IPS-18a (cell line): ENCODE results near the gene SMAP2.

ENCODE experiments used
- H3K27ac ChIP-seq: one replicate; pipeline ENCODE4 v1.5.1; 2013; ENCODE audit warnings: low read length
- H3K27me3 ChIP-seq: one replicate; pipeline ENCODE4 v1.6.1; 2013; ENCODE audit warnings: mild to moderate bottlenecking, low read length; ENCODE audit not compliant: control insufficient read depth, insufficient read depth
- H3K36me3 ChIP-seq: one replicate; pipeline ENCODE4 v1.6.1; 2013; ENCODE audit warnings: low read depth, low read length; ENCODE audit not compliant: control insufficient read depth
- H3K4me1 ChIP-seq: one replicate; pipeline ENCODE4 v1.6.1; 2013; ENCODE audit warnings: low read depth, low read length; ENCODE audit not compliant: control insufficient read depth
- H3K4me3 ChIP-seq: one replicate; pipeline ENCODE4 v1.5.1; 2013; ENCODE audit warnings: low read length
- H3K9ac ChIP-seq: one replicate; pipeline ENCODE4 v1.6.1; 2013; ENCODE audit warnings: mild to moderate bottlenecking, low read length, moderate library complexity
- H3K9me3 ChIP-seq: one replicate; pipeline ENCODE4 v1.6.1; 2013; ENCODE audit warnings: low read depth, low read length; ENCODE audit not compliant: control insufficient read depth

The SMAP2 gene

GRCh38 chr1:40395190-40396175, 22.0 kb downstream of the SMAP2 start:
- H3K9ac ChIP-seq: no peak overlapping the region
- no peaks in the 10 kb centered on the region for H3K9me3 ChIP-seq
- H3K27ac ChIP-seq: no peak overlapping the region
- no peaks in the 10 kb centered on the region for H3K27me3 ChIP-seq
- no peak overlapping the region for H3K4me3 ChIP-seq
- H3K36me3 ChIP-seq: no peaks in the 10 kb centered on the region
- H3K4me1 ChIP-seq: no peaks in the 10 kb centered on the region

DNA sequence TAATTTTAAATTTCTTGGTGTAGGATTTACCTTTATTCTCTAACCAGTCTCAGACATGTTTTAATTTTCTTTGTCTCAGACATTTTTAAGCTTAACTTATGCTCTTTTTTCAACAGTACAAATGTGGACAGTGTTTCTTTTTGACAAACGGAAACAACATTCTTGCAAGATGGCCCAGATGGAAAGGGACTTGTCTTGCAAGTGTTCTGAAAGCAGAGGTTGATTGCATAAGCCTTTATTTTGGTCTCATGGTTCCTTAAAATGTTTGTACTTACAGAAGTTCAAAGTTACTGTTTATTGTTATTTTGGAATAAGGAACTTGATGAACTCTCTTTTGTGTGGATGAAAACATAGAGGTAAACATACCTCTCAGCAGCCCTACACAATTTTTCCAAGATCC, 22.9 kb downstream of the SMAP2 start:
- no peaks in the 10 kb centered on the region for H3K36me3 ChIP-seq
- no peak overlapping the region for H3K9ac ChIP-seq
- H3K4me3 ChIP-seq: no peak overlapping the region

DNA sequence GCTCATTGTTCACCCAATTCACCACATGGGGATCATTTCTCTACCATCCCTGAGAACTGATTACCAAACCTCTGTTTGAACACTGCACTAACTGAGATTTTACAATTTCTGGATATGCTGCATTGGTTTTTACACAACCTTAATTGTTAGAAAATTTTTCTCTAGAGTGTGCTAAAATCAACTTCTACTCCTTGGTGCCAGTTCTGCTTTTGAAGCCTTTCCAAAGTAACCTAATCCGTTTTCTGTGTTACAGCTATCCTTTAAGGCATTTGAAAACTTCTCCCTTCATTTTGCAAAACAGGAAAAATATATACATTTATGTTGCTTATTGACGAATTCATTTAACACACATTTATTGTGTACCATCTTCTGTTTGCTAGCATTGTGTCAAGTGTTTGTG, 23.7 kb downstream of the SMAP2 start:
- Histone ChIP-seq H3K27ac (no peak overlapping the region), H3K4me1 (no peaks in the 10 kb centered on the region), H3K36me3 (no peaks in the 10 kb centered on the region), H3K4me3 (no peak overlapping the region), H3K9ac (no peak overlapping the region), H3K27me3 (no peaks in the 10 kb centered on the region), H3K9me3 (no peaks in the 10 kb centered on the region)

More for the DNA sequence above, 22.9 kb downstream of the SMAP2 start:
- Histone ChIP-seq H3K4me1 (no peaks in the 10 kb centered on the region), H3K27ac (no peak overlapping the region), H3K27me3 (no peaks in the 10 kb centered on the region), H3K9me3 (no peaks in the 10 kb centered on the region)

GRCh38 chr1:40399984-40400704, 26.6 kb downstream of the SMAP2 start:
- Histone ChIP-seq H3K9me3 (no peaks in the 10 kb centered on the region), H3K27ac (no peak overlapping the region), H3K9ac (no peak overlapping the region), H3K27me3 (no peaks in the 10 kb centered on the region), H3K4me1 (no peaks in the 10 kb centered on the region), H3K36me3 (no peaks in the 10 kb centered on the region), H3K4me3 (no peak overlapping the region)

- Histone ChIP-seq H3K9me3 (no peaks in the 10 kb centered on the region), H3K4me1 (no peaks in the 10 kb centered on the region), H3K36me3 (no peaks in the 10 kb centered on the region), H3K27me3 (no peaks in the 10 kb centered on the region), H3K27ac (no peak overlapping the region), H3K9ac (no peak overlapping the region), H3K4me3 (no peak overlapping the region)
Measured at GRCh38 chr1:40401473-40402201, 28.1 kb downstream of the SMAP2 start.

GRCh38 chr1:40404670-40405462, 31.3 kb downstream of the SMAP2 start:
- H3K36me3 ChIP-seq: no peaks in the 10 kb centered on the region
- H3K4me3 ChIP-seq: no peak overlapping the region

GRCh38 chr1:40405812-40406211, 32.3 kb downstream of the SMAP2 start:
- Histone ChIP-seq H3K36me3 (no peaks in the 10 kb centered on the region), H3K4me3 (no peak overlapping the region), H3K4me1 (peaks cover 8% of the 10 kb centered on the region)

More at GRCh38 chr1:40404670-40405462, 31.3 kb downstream of the SMAP2 start:
- Histone ChIP-seq H3K9ac (no peak overlapping the region), H3K9me3 (no peaks in the 10 kb centered on the region), H3K4me1 (peaks cover 8% of the 10 kb centered on the region), H3K27ac (no peak overlapping the region), H3K27me3 (no peaks in the 10 kb centered on the region)

DNA sequence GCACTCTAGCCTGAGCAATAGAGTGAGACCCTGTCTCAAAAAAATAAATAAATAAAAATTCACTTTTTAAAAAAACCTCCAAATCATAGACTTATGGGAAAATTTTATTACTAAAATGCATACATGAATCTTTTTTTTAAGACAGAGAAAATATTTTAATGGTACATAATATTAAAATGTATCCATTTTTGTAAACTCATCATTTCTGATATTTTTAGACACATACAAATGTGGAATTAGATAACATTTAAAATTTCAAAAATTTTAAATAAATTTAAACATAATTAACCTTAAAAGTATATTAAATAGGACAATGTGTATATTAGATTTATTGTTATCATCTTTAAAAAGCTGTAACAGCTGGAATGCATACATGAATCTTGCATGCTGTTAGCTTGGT, 33.9 kb downstream of the SMAP2 start:
- H3K4me1 ChIP-seq: peaks cover 8% of the 10 kb centered on the region
- no peak overlapping the region for H3K4me3 ChIP-seq
- H3K9ac ChIP-seq: no peak overlapping the region
- H3K36me3 ChIP-seq: no peaks in the 10 kb centered on the region
- H3K27me3 ChIP-seq: no peaks in the 10 kb centered on the region
- no peak overlapping the region for H3K27ac ChIP-seq
- H3K9me3 ChIP-seq: no peaks in the 10 kb centered on the region

More at GRCh38 chr1:40405812-40406211, 32.3 kb downstream of the SMAP2 start:
- Histone ChIP-seq H3K9me3 (no peaks in the 10 kb centered on the region), H3K27ac (no peak overlapping the region), H3K27me3 (no peaks in the 10 kb centered on the region), H3K9ac (no peak overlapping the region)

GRCh38 chr1:40409467-40409866, 35.9 kb downstream of the SMAP2 start:
- Histone ChIP-seq H3K27me3 (no peaks in the 10 kb centered on the region), H3K9me3 (no peaks in the 10 kb centered on the region), H3K27ac (no peak overlapping the region), H3K9ac (no peak overlapping the region), H3K36me3 (no peaks in the 10 kb centered on the region), H3K4me1 (peaks cover 8% of the 10 kb centered on the region), H3K4me3 (no peak overlapping the region)

- Histone ChIP-seq H3K9ac (no peak overlapping the region), H3K4me3 (no peak overlapping the region), H3K36me3 (no peaks in the 10 kb centered on the region), H3K9me3 (no peaks in the 10 kb centered on the region), H3K4me1 (peaks cover 8% of the 10 kb centered on the region), H3K27me3 (no peaks in the 10 kb centered on the region), H3K27ac (no peak overlapping the region)
Measured at GRCh38 chr1:40411294-40411693, 37.8 kb downstream of the SMAP2 start.
